IMR-90 (cell line): Measurements from ENCODE around the gene NTNG2. TPM values are rescaled to one million over a fixed set of nuclear protein-coding genes. Genes with fewer than 3 reads are reported as not detected.

Experiments used
- ATAC-seq: fragments of 200-7000 bp; cut with Tn5 transposase; 2 replicates; pipeline ENCODE4 v1.9.1; 2020; ENCODE audit warnings: low read depth, mild to moderate bottlenecking, moderate library complexity
- BruUV-seq: library from RNA; stranded (reverse); fragments of 400-500 nt; replicated peaks from 2 replicates; lab custom pipeline; 2021; lab: Mats Ljungman, UMichigan
- CTCF ChIA-PET: fragments of 300-600 bp; formaldehyde crosslinking; extraction: SDS; loops from one replicate; lab custom pipeline; 2021; ENCODE audit warnings: antibody characterized with exemption; lab: Yijun Ruan, JAX
- POLR2A ChIA-PET: fragments of 300-600 bp; sonication (Branson Sonifier 250); formaldehyde crosslinking; loops from one replicate; lab custom pipeline; 2022; ENCODE audit warnings: antibody characterized with exemption; ENCODE audit not compliant: unreplicated experiment; lab: Charles Lee
- DNase-seq: peaks from one replicate; pipeline ENCODE4 v3.0.0; 2013
- H2AFZ ChIP-seq: replicated peaks from 2 replicates; pipeline ENCODE3; 2013; ENCODE audit warnings: low read length, mild to moderate bottlenecking; ENCODE audit not compliant: poor library complexity
- H2AK5ac ChIP-seq: 2 replicates; pipeline ENCODE4 v1.6.1; 2013; ENCODE audit warnings: low read depth, low read length, inconsistent platforms
- H2AK9ac ChIP-seq: replicated peaks from 2 replicates; pipeline ENCODE3; 2013; ENCODE audit warnings: mild to moderate bottlenecking, low read depth, low read length, moderate library complexity; ENCODE audit not compliant: poor library complexity
- H2BK120ac ChIP-seq: 2 replicates; pipeline ENCODE4 v1.6.1; 2013; ENCODE audit warnings: low read depth, low read length, inconsistent platforms
- H2BK15ac ChIP-seq: 3 replicates; pipeline ENCODE4 v1.6.1; 2013; ENCODE audit warnings: low read depth, low read length, inconsistent platforms
- H2BK20ac ChIP-seq: 2 replicates; pipeline ENCODE4 v1.6.1; 2013; ENCODE audit warnings: low read depth, mild to moderate bottlenecking, inconsistent platforms, low read length, moderate library complexity
- H2BK5ac ChIP-seq: 2 replicates; pipeline ENCODE4 v1.6.1; 2013; ENCODE audit warnings: mild to moderate bottlenecking, low read depth, low read length, inconsistent platforms; ENCODE audit not compliant: poor library complexity, severe bottlenecking
- H3K14ac ChIP-seq: replicated peaks from 2 replicates; pipeline ENCODE4 v1.6.1; 2013; ENCODE audit warnings: low read depth, low read length, inconsistent platforms
- H3K18ac ChIP-seq: 2 replicates; pipeline ENCODE4 v1.6.1; 2013; ENCODE audit warnings: low read depth, low read length, control low read depth
- H3K23ac ChIP-seq: 2 replicates; pipeline ENCODE4 v1.6.1; 2013; ENCODE audit warnings: low read depth, low read length, inconsistent platforms
- H3K27ac ChIP-seq: 2 replicates; pipeline ENCODE4 v1.5.1; 2013; ENCODE audit warnings: mild to moderate bottlenecking, control low read depth, low read length; ENCODE audit not compliant: insufficient read depth
- H3K27me3 ChIP-seq: 2 replicates; pipeline ENCODE4 v1.6.1; 2013; ENCODE audit warnings: low read length; ENCODE audit not compliant: control insufficient read depth, insufficient read depth
- H3K36me3 ChIP-seq: 2 replicates; pipeline ENCODE4 v1.6.1; 2013; ENCODE audit warnings: low read length, mixed read lengths; ENCODE audit not compliant: control insufficient read depth, insufficient read depth
- H3K4ac ChIP-seq: 2 replicates; pipeline ENCODE4 v1.6.1; 2013; ENCODE audit warnings: low read depth, low read length, inconsistent platforms
- H3K4me1 ChIP-seq: 2 replicates; pipeline ENCODE4 v1.6.1; 2013; ENCODE audit warnings: low read length, mixed read lengths; ENCODE audit not compliant: control insufficient read depth, insufficient read depth
- H3K4me2 ChIP-seq: 2 replicates; pipeline ENCODE4 v1.6.1; 2013; ENCODE audit warnings: low read depth, mild to moderate bottlenecking, control low read depth, low read length, moderate library complexity
- H3K4me3 ChIP-seq: 2 replicates; pipeline ENCODE4 v1.5.1; 2013; ENCODE audit warnings: low read depth, mild to moderate bottlenecking, control low read depth, low read length, moderate library complexity; ENCODE audit not compliant: insufficient read depth
- H3K56ac ChIP-seq: 2 replicates; pipeline ENCODE4 v1.6.1; 2013; ENCODE audit warnings: low read length, inconsistent platforms; ENCODE audit not compliant: insufficient read depth; ENCODE audit errors: extremely low read depth
- H3K79me1 ChIP-seq, 2 experiments: 2 replicates each; pipeline ENCODE4 v1.6.1; 2013; ENCODE audit warnings: low read length in 2 of 2, inconsistent platforms in 1 of 2, low read depth in 1 of 2
- H3K9ac ChIP-seq: 2 replicates; pipeline ENCODE4 v1.6.1; 2013; ENCODE audit warnings: low read depth, low read length, control low read depth
- H3K9me1 ChIP-seq: 2 replicates; pipeline ENCODE4 v1.6.1; 2013; ENCODE audit warnings: low read length, inconsistent platforms; ENCODE audit not compliant: insufficient read depth
- H3K9me3 ChIP-seq: 2 replicates; pipeline ENCODE4 v1.6.1; 2013; ENCODE audit warnings: low read length; ENCODE audit not compliant: control insufficient read depth, insufficient read depth
- H4K20me1 ChIP-seq: 2 replicates; pipeline ENCODE4 v1.6.1; 2013; ENCODE audit warnings: low read length, inconsistent platforms; ENCODE audit not compliant: insufficient read depth
- H4K5ac ChIP-seq: 2 replicates; pipeline ENCODE4 v1.6.1; 2013; ENCODE audit warnings: mild to moderate bottlenecking, low read depth, low read length, control low read depth
- H4K8ac ChIP-seq, 2 experiments: 2 replicates each; pipeline ENCODE4 v1.6.1; 2013; ENCODE audit warnings: low read depth in 2 of 2, low read length in 2 of 2, control low read depth in 1 of 2, inconsistent platforms in 1 of 2
- H4K91ac ChIP-seq: 2 replicates; pipeline ENCODE4 v1.6.1; 2013; ENCODE audit warnings: low read depth, low read length, inconsistent platforms; ENCODE audit not compliant: insufficient read depth
- CEBPB ChIP-seq: IDR thresholded peaks from 2 replicates; pipeline ENCODE4 v1.6.1; 2012; ENCODE audit warnings: low read depth, low read length, improper control_type of control experiment
- ELK1 ChIP-seq: fragments of 150-350 bp; IDR thresholded peaks from 2 replicates; pipeline ENCODE4 v1.6.1; 2016; ENCODE audit warnings: low read depth, mild to moderate bottlenecking, low read length, moderate library complexity, borderline replicate concordance
- FOS ChIP-seq: fragments of 150-350 bp; IDR thresholded peaks from 2 replicates; pipeline ENCODE4 v1.6.1; 2016; ENCODE audit warnings: low read depth, low read length
- WGBS, 2 experiments: methylation state at CpG; one replicate each; pipeline versions ENCODE4 v1.1.5 to v1.1.7; 2013; ENCODE audit warnings: missing lambda C conversion rate in 2 of 2; ENCODE audit not compliant: insufficient read length in 1 of 2; ENCODE audit errors: extremely low coverage in 2 of 2; 5-methylcytosine and 5-hydroxymethylcytosine counted together
- dilution Hi-C: fragments of 300-500 bp; cut with HindIII; formaldehyde crosslinking; loops from one replicate; pipeline ENCODE4 v1.14.3; 2018; ENCODE audit warnings: low sequenced_read_pairs; ENCODE audit not compliant: unreplicated experiment
- in situ Hi-C: fragments of 300-500 bp; cut with MboI; formaldehyde crosslinking; loops from 3 replicates; pipeline ENCODE4 v1.14.3; 2019; ENCODE audit warnings: low sequenced_read_pairs, inconsistent platforms, mixed read lengths
- intact Hi-C: fragments of 100-400 bp; cut with micrococcal nuclease; formaldehyde crosslinking; loops from 2 replicates; pipeline ENCODE4 v1.10.0; 2022
- polyA plus RNA-seq, 3 experiments: library from polyadenylated mRNA; depleted of rRNA; stranded (reverse); fragments of >200 nt; gene quantifications; 2 replicates each; pipeline ENCODE4 v1.2.3, GENCODE V29; 2012; ENCODE audit warnings: low replicate concordance in 1 of 3
- total RNA-seq: library from RNA; depleted of rRNA; stranded (reverse); fragments of >200 nt; gene quantifications from 2 replicates; pipeline ENCODE4 v1.2.3, GENCODE V29; 2012

NTNG2 gene
- total and polyA plus RNA-seq, 2 of the 4 experiments (the other 2 are of a cell fraction): 0.54 to 0.84 TPM

- H4K8ac ChIP-seq: no peak overlapping the region
- no peaks in the 10 kb centered on the region for H3K9me1 ChIP-seq
- H3K4ac ChIP-seq: no peak overlapping the region
- no peaks in the 10 kb centered on the region for H3K36me3 ChIP-seq
- 0 out of 2 replicates have a peak, but pooled peaks cover 5% of the 10 kb centered on the region for H3K4me1 ChIP-seq
- ChIA-PET CTCF (no interaction called here), POLR2A (no interaction called here)
- H3K9me3 ChIP-seq: no peaks in the 10 kb centered on the region
- no peaks in the 10 kb centered on the region for H4K20me1 ChIP-seq
- peak overlapping the region; percentile 55 for H2BK5ac ChIP-seq
- no peak overlapping the region for H3K23ac ChIP-seq
- no peak overlapping the region for H4K5ac ChIP-seq
- no peak for DNase-seq
- in situ Hi-C loops: no loop called here
- no peak overlapping the region for H2AK5ac ChIP-seq
- H3K14ac ChIP-seq: no peak overlapping the region
- H3K9ac ChIP-seq: no peak overlapping the region
- no peak overlapping the region for H2AK9ac ChIP-seq
- peaks cover 66% of the 10 kb centered on the region for H3K27me3 ChIP-seq
- H3K4me2 ChIP-seq: peak overlapping the region; percentile 83; the same call in 1 of the 2 replicates
- no peak overlapping the region for H3K18ac ChIP-seq
- no TSS peak for BruUV-seq
- no peak overlapping the region for H2BK120ac ChIP-seq
- intact Hi-C loops: no loop called here
- 80% methylated on average over 3 of the region's 12 CpGs; no CpG with 5 or more reads in 1 of the 2 experiments for WGBS, 2 experiments
- no peak overlapping the region for H4K91ac ChIP-seq
- H3K56ac ChIP-seq: no peak overlapping the region
- dilution Hi-C loops: no loop called here
- no peaks in the 10 kb centered on the region for H3K79me1 ChIP-seq
- ATAC-seq: no peak
- H2AFZ ChIP-seq: no peak overlapping the region
- no peak overlapping the region for H2BK15ac ChIP-seq
- no peak overlapping the region for H3K27ac ChIP-seq
- peak overlapping the region; percentile 19; the same call in 1 of the 2 replicates for H3K4me3 ChIP-seq
- TF ChIP-seq FOS (no peak), CEBPB (peak; percentile 52), ELK1 (no peak)
- H2BK20ac ChIP-seq: no peak overlapping the region
Observed at GRCh38 chr9:132141948-132142594, 19.8 kb upstream of the NTNG2 start.
